GM10847 (cell line): Measurements from ENCODE around the gene LIN9.

ENCODE experiments used
- POLR2A ChIP-seq: IDR thresholded peaks from 2 replicates; pipeline ENCODE4 v1.6.1; 2011; ENCODE audit not compliant: insufficient read length; ENCODE audit errors: extremely low read depth

The LIN9 gene

GRCh38 chr1:226181996-226182714 lies 126.8 kb downstream of the LIN9 start:
- no peak for TF ChIP-seq POLR2A
